Neural cell (in vitro differentiated cells): ENCODE measurements around the gene SLX4IP. TPM values are rescaled to one million over a fixed set of nuclear protein-coding genes. Genes with fewer than 3 reads are reported as not detected.

Experiments
- H2AFZ ChIP-seq: fragments of 200-600, 300-800 bp; sonication (generic), shearing (Covaris generic); 2 replicates; pipeline ENCODE4 v1.6.0; 2014; ENCODE audit warnings: low read depth, mild to moderate bottlenecking, antibody characterized with exemption, low read length, moderate library complexity
- H3F3A ChIP-seq: fragments of 200-600 bp; shearing (Covaris generic); 2 replicates; pipeline ENCODE4 v1.6.1; 2016; ENCODE audit warnings: mild to moderate bottlenecking, moderate library complexity, mixed read lengths, antibody characterized with exemption, low read length; ENCODE audit not compliant: insufficient read depth, poor library complexity, severe bottlenecking
- H3K27ac ChIP-seq: fragments of 200-600, 300-800 bp; sonication (generic), shearing (Covaris generic); 2 replicates; pipeline ENCODE4 v1.5.1; 2014; ENCODE audit warnings: mild to moderate bottlenecking, low read length, moderate library complexity
- H3K27me3 ChIP-seq: fragments of 300-800, 200-600 bp; sonication (generic), shearing (Covaris generic); 2 replicates; pipeline ENCODE4 v1.6.0; 2014; ENCODE audit warnings: mild to moderate bottlenecking, low read depth, low read length, moderate library complexity; ENCODE audit not compliant: insufficient read depth
- H3K36me3 ChIP-seq: fragments of 300-800, 200-600 bp; sonication (generic), shearing (Covaris generic); 2 replicates; pipeline ENCODE4 v1.5.1; 2014; ENCODE audit warnings: mild to moderate bottlenecking, antibody characterized with exemption, low read length, moderate library complexity; ENCODE audit not compliant: insufficient read depth
- H3K4me2 ChIP-seq: fragments of 300-800, 200-600 bp; sonication (generic), shearing (Covaris generic); 2 replicates; pipeline ENCODE4 v1.6.0; 2014; ENCODE audit warnings: mild to moderate bottlenecking, low read length
- H3K4me3 ChIP-seq: fragments of 300-800, 200-600 bp; sonication (generic), shearing (Covaris generic); 2 replicates; pipeline ENCODE4 v1.5.1; 2014; ENCODE audit warnings: mild to moderate bottlenecking, low read length, moderate library complexity
- H3K79me2 ChIP-seq: fragments of 200-600 bp; shearing (Covaris generic); replicated peaks from 2 replicates; pipeline ENCODE4 v1.6.0; 2014; ENCODE audit warnings: mild to moderate bottlenecking, low read length, moderate library complexity; ENCODE audit not compliant: insufficient read depth
- H3K9ac ChIP-seq: fragments of 300-800, 200-600 bp; sonication (generic), shearing (Covaris generic); 2 replicates; pipeline ENCODE4 v1.6.1; 2016; ENCODE audit warnings: mild to moderate bottlenecking, low read length, mixed read lengths
- H3K9me2 ChIP-seq: fragments of 200-600 bp; shearing (Covaris generic); 2 replicates; pipeline ENCODE4 v1.6.1; 2016; ENCODE audit warnings: mild to moderate bottlenecking, low read length, mixed read lengths; ENCODE audit not compliant: insufficient read depth
- H3K9me3 ChIP-seq: fragments of 200-600, 300-800 bp; sonication (generic), shearing (Covaris generic); 2 replicates; pipeline ENCODE4 v1.6.1; 2016; ENCODE audit warnings: mild to moderate bottlenecking, mixed run types, low read length, moderate library complexity, mixed read lengths
- H4K20me1 ChIP-seq: fragments of 200-600 bp; shearing (Covaris generic); 2 replicates; pipeline ENCODE4 v1.6.1; 2016; ENCODE audit warnings: mild to moderate bottlenecking, mixed run types; ENCODE audit not compliant: insufficient read depth
- EP300 ChIP-seq: fragments of 450-650 bp; conservative IDR thresholded peaks from 2 replicates; pipeline ENCODE4 v1.6.1; 2014; ENCODE audit warnings: antibody characterized with exemption, mild to moderate bottlenecking, moderate library complexity; ENCODE audit not compliant: poor library complexity, severe bottlenecking
- EZH2 ChIP-seq: fragments of 200-600, 300-800 bp; shearing (Covaris generic), sonication (generic); IDR thresholded peaks from 2 replicates; pipeline ENCODE4 v1.6.1; 2014; ENCODE audit warnings: antibody characterized with exemption, low read length, borderline replicate concordance, mild to moderate bottlenecking; ENCODE audit not compliant: insufficient read depth, poor library complexity, severe bottlenecking
- MXI1 ChIP-seq: fragments of 450-650 bp; conservative IDR thresholded peaks from 2 replicates; pipeline ENCODE4 v1.6.1; 2014; ENCODE audit warnings: antibody characterized with exemption, mild to moderate bottlenecking; ENCODE audit not compliant: poor library complexity, severe bottlenecking
- POLR2AphosphoS5 ChIP-seq: IDR thresholded peaks from 2 replicates; pipeline ENCODE4 v1.6.1; 2012
- RAD21 ChIP-seq: fragments of 450-650 bp; conservative IDR thresholded peaks from 2 replicates; pipeline ENCODE4 v1.6.1; 2014; ENCODE audit warnings: antibody characterized with exemption, mild to moderate bottlenecking, moderate library complexity
- SMC3 ChIP-seq: fragments of 450-650 bp; conservative IDR thresholded peaks from 2 replicates; pipeline ENCODE4 v1.6.1; 2014; ENCODE audit warnings: antibody characterized with exemption, mild to moderate bottlenecking, moderate library complexity; ENCODE audit not compliant: poor library complexity
- TAF1 ChIP-seq: IDR thresholded peaks from 2 replicates; pipeline ENCODE4 v1.6.1; 2012; ENCODE audit warnings: low read depth
- polyA plus RNA-seq: library from polyadenylated mRNA; depleted of rRNA; stranded (reverse); fragments of >200 nt; gene quantifications from 2 replicates; pipeline ENCODE4 v1.2.3, GENCODE V29; 2014
- TF ChIP-seq, protein P1 (sequence below): fragments of 450-650 bp; IDR thresholded peaks from 2 replicates; pipeline ENCODE4 v1.5.1; 2014; ENCODE audit warnings: antibody characterized with exemption, mild to moderate bottlenecking, moderate library complexity; ENCODE audit not compliant: poor library complexity, severe bottlenecking
- TF ChIP-seq, protein P2 (sequence below): IDR thresholded peaks from 2 replicates; pipeline ENCODE4 v1.6.1; 2012; ENCODE audit warnings: borderline replicate concordance

Gene SLX4IP
- polyA plus RNA-seq, 1 donor from 2014 or later = 6.4 TPM

DNA sequence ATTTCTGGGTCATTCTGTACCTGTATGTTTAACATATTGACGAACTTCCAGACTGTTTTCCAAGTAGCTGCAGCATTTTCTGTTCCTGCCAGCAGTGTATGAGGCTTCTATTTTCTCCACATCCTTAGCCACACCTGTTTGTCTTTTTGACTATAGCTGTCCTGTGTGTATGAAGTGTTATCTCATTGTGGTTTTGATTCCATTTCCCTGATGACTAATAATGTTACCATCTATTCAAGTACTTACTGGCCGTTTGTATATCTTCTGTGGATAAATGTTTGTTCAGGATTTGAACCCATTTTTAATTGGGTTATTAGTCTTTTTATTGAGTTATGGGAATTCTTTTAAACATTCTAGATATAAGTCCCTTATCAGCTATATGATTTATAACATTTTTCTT, 143.5 kb downstream of the SLX4IP start:
- Histone ChIP-seq H2AFZ (no peak overlapping the region), H4K20me1 (no peaks in the 10 kb centered on the region), H3K36me3 (no peaks in the 10 kb centered on the region), H3K4me2 (no peak overlapping the region), H3F3A (no peaks in the 10 kb centered on the region), H3K27ac (no peak overlapping the region), H3K9me3 (no peaks in the 10 kb centered on the region), H3K9me2 (no peaks in the 10 kb centered on the region), H3K9ac (no peak overlapping the region), H3K4me3 (no peak overlapping the region), H3K79me2 (no peaks in the 10 kb centered on the region), H3K27me3 (no peaks in the 10 kb centered on the region)
- no peak for TF ChIP-seq POLR2AphosphoS5
- TF ChIP-seq, protein P1, sequence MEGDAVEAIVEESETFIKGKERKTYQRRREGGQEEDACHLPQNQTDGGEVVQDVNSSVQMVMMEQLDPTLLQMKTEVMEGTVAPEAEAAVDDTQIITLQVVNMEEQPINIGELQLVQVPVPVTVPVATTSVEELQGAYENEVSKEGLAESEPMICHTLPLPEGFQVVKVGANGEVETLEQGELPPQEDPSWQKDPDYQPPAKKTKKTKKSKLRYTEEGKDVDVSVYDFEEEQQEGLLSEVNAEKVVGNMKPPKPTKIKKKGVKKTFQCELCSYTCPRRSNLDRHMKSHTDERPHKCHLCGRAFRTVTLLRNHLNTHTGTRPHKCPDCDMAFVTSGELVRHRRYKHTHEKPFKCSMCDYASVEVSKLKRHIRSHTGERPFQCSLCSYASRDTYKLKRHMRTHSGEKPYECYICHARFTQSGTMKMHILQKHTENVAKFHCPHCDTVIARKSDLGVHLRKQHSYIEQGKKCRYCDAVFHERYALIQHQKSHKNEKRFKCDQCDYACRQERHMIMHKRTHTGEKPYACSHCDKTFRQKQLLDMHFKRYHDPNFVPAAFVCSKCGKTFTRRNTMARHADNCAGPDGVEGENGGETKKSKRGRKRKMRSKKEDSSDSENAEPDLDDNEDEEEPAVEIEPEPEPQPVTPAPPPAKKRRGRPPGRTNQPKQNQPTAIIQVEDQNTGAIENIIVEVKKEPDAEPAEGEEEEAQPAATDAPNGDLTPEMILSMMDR = no peak
- TF ChIP-seq, protein P2, sequence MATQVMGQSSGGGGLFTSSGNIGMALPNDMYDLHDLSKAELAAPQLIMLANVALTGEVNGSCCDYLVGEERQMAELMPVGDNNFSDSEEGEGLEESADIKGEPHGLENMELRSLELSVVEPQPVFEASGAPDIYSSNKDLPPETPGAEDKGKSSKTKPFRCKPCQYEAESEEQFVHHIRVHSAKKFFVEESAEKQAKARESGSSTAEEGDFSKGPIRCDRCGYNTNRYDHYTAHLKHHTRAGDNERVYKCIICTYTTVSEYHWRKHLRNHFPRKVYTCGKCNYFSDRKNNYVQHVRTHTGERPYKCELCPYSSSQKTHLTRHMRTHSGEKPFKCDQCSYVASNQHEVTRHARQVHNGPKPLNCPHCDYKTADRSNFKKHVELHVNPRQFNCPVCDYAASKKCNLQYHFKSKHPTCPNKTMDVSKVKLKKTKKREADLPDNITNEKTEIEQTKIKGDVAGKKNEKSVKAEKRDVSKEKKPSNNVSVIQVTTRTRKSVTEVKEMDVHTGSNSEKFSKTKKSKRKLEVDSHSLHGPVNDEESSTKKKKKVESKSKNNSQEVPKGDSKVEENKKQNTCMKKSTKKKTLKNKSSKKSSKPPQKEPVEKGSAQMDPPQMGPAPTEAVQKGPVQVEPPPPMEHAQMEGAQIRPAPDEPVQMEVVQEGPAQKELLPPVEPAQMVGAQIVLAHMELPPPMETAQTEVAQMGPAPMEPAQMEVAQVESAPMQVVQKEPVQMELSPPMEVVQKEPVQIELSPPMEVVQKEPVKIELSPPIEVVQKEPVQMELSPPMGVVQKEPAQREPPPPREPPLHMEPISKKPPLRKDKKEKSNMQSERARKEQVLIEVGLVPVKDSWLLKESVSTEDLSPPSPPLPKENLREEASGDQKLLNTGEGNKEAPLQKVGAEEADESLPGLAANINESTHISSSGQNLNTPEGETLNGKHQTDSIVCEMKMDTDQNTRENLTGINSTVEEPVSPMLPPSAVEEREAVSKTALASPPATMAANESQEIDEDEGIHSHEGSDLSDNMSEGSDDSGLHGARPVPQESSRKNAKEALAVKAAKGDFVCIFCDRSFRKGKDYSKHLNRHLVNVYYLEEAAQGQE = no peak
- no peak for TF ChIP-seq EP300
- no peak for TF ChIP-seq SMC3
- TF ChIP-seq RAD21 = no peak
- no peak for TF ChIP-seq EZH2
- TF ChIP-seq TAF1 = no peak
- TF ChIP-seq MXI1 = no peak

DNA sequence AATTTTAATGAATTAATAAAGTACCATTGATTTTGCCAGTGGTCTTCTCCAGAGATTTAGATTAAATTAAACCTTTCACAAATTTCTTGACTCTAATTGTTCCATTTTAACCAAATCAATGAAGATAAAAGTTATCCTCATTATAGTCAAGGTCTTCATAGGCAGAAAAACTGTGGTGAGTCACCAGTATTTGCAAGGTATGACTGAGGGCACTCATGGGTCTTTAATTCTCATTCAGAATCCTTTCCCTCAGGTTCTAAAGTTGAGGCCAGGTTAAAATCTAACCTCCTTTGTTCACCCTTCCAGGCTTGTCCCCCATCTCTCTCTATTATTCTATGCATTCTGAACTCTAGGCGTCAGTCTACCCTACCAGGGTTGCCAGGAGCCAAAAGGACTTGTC, 144.8 kb downstream of the SLX4IP start:
- no peak overlapping the region for H3K4me2 ChIP-seq
- no peaks in the 10 kb centered on the region for H3K36me3 ChIP-seq
- H3K9me3 ChIP-seq = no peaks in the 10 kb centered on the region
- no peak overlapping the region for H3K9ac ChIP-seq
- no peaks in the 10 kb centered on the region for H4K20me1 ChIP-seq
- no peak overlapping the region for H2AFZ ChIP-seq
- no peaks in the 10 kb centered on the region for H3K27me3 ChIP-seq
- TF ChIP-seq, protein P2 = no peak
- no peak for TF ChIP-seq EP300
- TF ChIP-seq TAF1 = no peak
- TF ChIP-seq EZH2 = no peak
- TF ChIP-seq RAD21 = no peak
- TF ChIP-seq MXI1 = no peak
- TF ChIP-seq SMC3 = no peak
- TF ChIP-seq, protein P1 = no peak
- no peak for TF ChIP-seq POLR2AphosphoS5
- H3K9me2 ChIP-seq = no peaks in the 10 kb centered on the region
- H3K79me2 ChIP-seq = no peaks in the 10 kb centered on the region
- no peaks in the 10 kb centered on the region for H3F3A ChIP-seq
- H3K27ac ChIP-seq = no peak overlapping the region
- H3K4me3 ChIP-seq = no peak overlapping the region
